GM23248 (cell line): Measurements from ENCODE around the gene NCBP3. TPM values are rescaled to one million over a fixed set of nuclear protein-coding genes. Genes with fewer than 3 reads are reported as not detected.

Experiments
- DNase-seq: peaks from one replicate; pipeline ENCODE4 v3.0.0-alpha.2; 2015
- H2AFZ ChIP-seq: fragments of 200-600 bp; sonication (generic); 2 replicates; pipeline ENCODE4 v1.6.1; 2016; ENCODE audit warnings: antibody characterized with exemption
- H3F3A ChIP-seq: fragments of 200-600 bp; sonication (generic); 2 replicates; pipeline ENCODE4 v1.6.1; 2016; ENCODE audit warnings: mild to moderate bottlenecking, antibody characterized with exemption, mixed run types; ENCODE audit not compliant: insufficient read depth
- H3K27ac ChIP-seq: fragments of 200-600 bp; sonication (generic); 2 replicates; pipeline ENCODE4 v1.5.1; 2016; ENCODE audit warnings: mild to moderate bottlenecking
- H3K27me3 ChIP-seq: fragments of 200-600 bp; sonication (generic); replicated peaks from 2 replicates; pipeline ENCODE4 v1.6.1; 2016; ENCODE audit warnings: mild to moderate bottlenecking; ENCODE audit not compliant: insufficient read depth
- H3K36me3 ChIP-seq: fragments of 200-600 bp; sonication (generic); 2 replicates; pipeline ENCODE4 v1.6.1; 2016; ENCODE audit warnings: low read depth, mild to moderate bottlenecking
- H3K4me1 ChIP-seq: fragments of 200-600 bp; sonication (generic); 2 replicates; pipeline ENCODE4 v1.6.1; 2016; ENCODE audit warnings: mild to moderate bottlenecking; ENCODE audit not compliant: insufficient read depth
- H3K4me2 ChIP-seq: fragments of 200-600 bp; sonication (generic); one replicate; pipeline ENCODE4 v1.6.1; 2016; ENCODE audit warnings: mild to moderate bottlenecking; ENCODE audit not compliant: unreplicated experiment
- H3K4me3 ChIP-seq: fragments of 200-600 bp; sonication (generic); 2 replicates; pipeline ENCODE4 v1.5.1; 2016; ENCODE audit warnings: mild to moderate bottlenecking
- H3K79me2 ChIP-seq: fragments of 200-600 bp; sonication (generic); 2 replicates; pipeline ENCODE4 v1.6.1; 2016; ENCODE audit warnings: mild to moderate bottlenecking; ENCODE audit not compliant: insufficient read depth
- H3K9ac ChIP-seq: fragments of 200-600 bp; sonication (generic); 2 replicates; pipeline ENCODE4 v1.6.1; 2016; ENCODE audit warnings: mild to moderate bottlenecking
- H3K9me2 ChIP-seq: fragments of 200-600 bp; sonication (generic); 2 replicates; pipeline ENCODE4 v1.6.1; 2016; ENCODE audit warnings: mixed run types, mild to moderate bottlenecking, moderate library complexity; ENCODE audit not compliant: insufficient read depth
- H3K9me3 ChIP-seq: fragments of 200-600 bp; sonication (generic); one replicate; pipeline ENCODE4 v1.6.1; 2017; ENCODE audit warnings: low read depth
- H4K20me1 ChIP-seq: fragments of 200-600 bp; sonication (generic); 2 replicates; pipeline ENCODE4 v1.6.0; 2016; ENCODE audit not compliant: insufficient read depth
- EZH2 ChIP-seq: fragments of 200-600 bp; sonication (generic); IDR thresholded peaks from 2 replicates; pipeline ENCODE4 v1.6.1; 2018; ENCODE audit warnings: antibody characterized with exemption, mild to moderate bottlenecking; ENCODE audit not compliant: insufficient read depth, poor library complexity, severe bottlenecking
- EZH2phosphoT487 ChIP-seq: fragments of 200-600 bp; sonication (generic); IDR thresholded peaks from 2 replicates; pipeline ENCODE4 v1.6.1; 2018; ENCODE audit warnings: antibody characterized with exemption, moderate library complexity, mild to moderate bottlenecking, low read depth; ENCODE audit not compliant: insufficient read depth
- WGBS, 2 experiments: methylation state at CpG; one replicate each; pipeline ENCODE4 v1.1.6; 2015 to 2017; ENCODE audit warnings: low lambda C conversion rate in 2 of 2, low coverage in 1 of 2; ENCODE audit errors: missing lambda C conversion rate in 2 of 2; 5-methylcytosine and 5-hydroxymethylcytosine counted together
- in situ Hi-C: fragments of 300-500 bp; cut with MboI; formaldehyde crosslinking; loops from 2 replicates; pipeline ENCODE4 v1.15.0; 2020
- polyA plus RNA-seq: library from polyadenylated mRNA; unstranded; fragments of >200 nt; fragmentation: Nextera tagmentation; extraction: Ambion mirVana; gene quantifications from 2 replicates; pipeline ENCODE4 v1.2.1, GENCODE V29; 2016
- total RNA-seq: library from RNA; depleted of rRNA; stranded (reverse); fragments of >200 nt; shearing (Covaris generic); gene quantifications from 2 replicates; pipeline ENCODE4 v1.2.3, GENCODE V29; 2014

The NCBP3 gene
- total and polyA plus RNA-seq, 2 experiments from 2014 or later, result 16.6 to 20.1 TPM

- Histone ChIP-seq H3K4me3 (no peak overlapping the region), H3K27ac (no peak overlapping the region), H3K36me3 (peaks cover 89% of the 10 kb centered on the region), H4K20me1 (no peaks in the 10 kb centered on the region), H3F3A (no peaks in the 10 kb centered on the region), H2AFZ (no peak overlapping the region), H3K27me3 (no peaks in the 10 kb centered on the region), H3K79me2 (no peaks in the 10 kb centered on the region), H3K9me3 (no peaks in the 10 kb centered on the region), H3K4me1 (no peaks in the 10 kb centered on the region), H3K4me2 (no peak overlapping the region), H3K9me2 (no peaks in the 10 kb centered on the region), H3K9ac (no peak overlapping the region)
- DNase-seq, result no peak
- in situ Hi-C loops, result no loop called here
- TF ChIP-seq EZH2 (no peak), EZH2phosphoT487 (no peak)
- WGBS, 2 experiments, result 96 to 98% methylated on average over 9 of the region's 9 CpGs
These were observed 24.9 kb downstream of the NCBP3 start for GRCh38 chr17:3821101-3821500.

GRCh38 chr17:3818786-3819185 is 27.3 kb downstream of the NCBP3 start:
- no peaks in the 10 kb centered on the region for H3K4me1 ChIP-seq
- no peak overlapping the region for H3K4me3 ChIP-seq
- H3F3A ChIP-seq, result no peaks in the 10 kb centered on the region
- peak; percentile 46 for DNase-seq
- in situ Hi-C loops, result loop anchor here (10.0 kb wide), 1 partner anchor 74 kb away; no protein-coding TSS in a partner anchor
- no peaks in the 10 kb centered on the region for H3K9me3 ChIP-seq
- peaks cover 87% of the 10 kb centered on the region for H3K36me3 ChIP-seq
- WGBS, 2 experiments, result 77 to 79% methylated on average over 6 of the region's 6 CpGs
- no peaks in the 10 kb centered on the region for H3K27me3 ChIP-seq
- no peak overlapping the region for H3K4me2 ChIP-seq
- TF ChIP-seq EZH2phosphoT487 (no peak), EZH2 (no peak)
- no peak overlapping the region for H2AFZ ChIP-seq
- H3K79me2 ChIP-seq, result no peaks in the 10 kb centered on the region
- no peaks in the 10 kb centered on the region for H3K9me2 ChIP-seq
- H3K27ac ChIP-seq, result no peak overlapping the region
- H3K9ac ChIP-seq, result no peak overlapping the region
- no peaks in the 10 kb centered on the region for H4K20me1 ChIP-seq

DNA sequence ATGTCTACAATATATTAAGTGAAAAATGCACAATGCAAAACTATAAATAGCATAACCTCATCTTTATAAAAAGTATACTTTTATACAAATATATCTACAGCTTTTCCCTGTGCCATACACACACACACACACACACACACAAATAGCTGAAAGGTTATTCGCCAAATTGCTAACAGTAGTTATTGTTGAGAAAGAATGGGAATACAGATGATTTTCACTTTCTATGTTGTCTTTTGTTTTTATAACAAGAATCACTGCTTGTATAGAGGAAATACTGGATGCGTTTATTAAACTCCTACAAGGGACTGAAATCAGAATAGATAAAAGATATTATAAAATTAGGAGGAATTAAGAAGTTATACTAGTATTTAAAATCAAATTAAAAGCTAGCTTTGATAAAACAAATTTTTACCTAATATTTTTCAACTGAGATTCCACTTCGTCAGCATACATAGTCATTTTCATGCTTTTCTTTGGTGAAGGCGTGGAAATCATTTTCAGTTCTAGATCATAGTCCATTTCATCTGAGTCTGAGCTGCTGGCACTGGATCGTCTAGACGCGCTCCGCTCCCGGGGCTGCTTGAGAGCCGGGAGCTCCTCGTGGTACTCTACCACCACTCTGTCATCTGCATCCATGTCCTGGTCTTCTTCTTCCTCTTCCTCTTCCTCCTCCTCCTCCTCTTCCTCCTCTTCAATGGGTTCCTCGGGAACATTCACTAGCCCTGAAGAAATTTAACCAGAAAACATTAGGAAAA is 28.0 kb downstream of the NCBP3 start:
- H3K9ac ChIP-seq, result no peak overlapping the region
- no peak for DNase-seq
- no peaks in the 10 kb centered on the region for H3K9me2 ChIP-seq
- H3K4me3 ChIP-seq, result no peak overlapping the region
- in situ Hi-C loops, result loop anchor here (10.0 kb wide), 1 partner anchor 73 kb away; no protein-coding TSS in a partner anchor
- no peaks in the 10 kb centered on the region for H3K4me1 ChIP-seq
- WGBS, 2 experiments, result 88 to 89% methylated on average over 12 of the region's 12 CpGs
- no peaks in the 10 kb centered on the region for H3K9me3 ChIP-seq
- TF ChIP-seq EZH2, result no peak
- no peak for TF ChIP-seq EZH2phosphoT487
- H3F3A ChIP-seq, result no peaks in the 10 kb centered on the region
- H2AFZ ChIP-seq, result no peak overlapping the region
- H3K36me3 ChIP-seq, result peaks cover 82% of the 10 kb centered on the region
- no peaks in the 10 kb centered on the region for H3K79me2 ChIP-seq
- no peaks in the 10 kb centered on the region for H4K20me1 ChIP-seq
- H3K4me2 ChIP-seq, result no peak overlapping the region
- no peak overlapping the region for H3K27ac ChIP-seq
- no peaks in the 10 kb centered on the region for H3K27me3 ChIP-seq

GRCh38 chr17:3815925-3816324 is 30.1 kb downstream of the NCBP3 start:
- no peak for DNase-seq
- Histone ChIP-seq H4K20me1 (no peaks in the 10 kb centered on the region), H3K27ac (no peak overlapping the region), H3K27me3 (no peaks in the 10 kb centered on the region), H3K9me3 (no peaks in the 10 kb centered on the region), H3K4me1 (no peaks in the 10 kb centered on the region), H3K9ac (no peak overlapping the region), H3K4me2 (no peak overlapping the region), H3K9me2 (no peaks in the 10 kb centered on the region), H3K36me3 (peaks cover 63% of the 10 kb centered on the region), H3F3A (no peaks in the 10 kb centered on the region), H3K4me3 (no peak overlapping the region), H3K79me2 (no peaks in the 10 kb centered on the region), H2AFZ (no peak overlapping the region)
- in situ Hi-C loops, result loop anchor here (10.0 kb wide), 1 partner anchor 71 kb away; no protein-coding TSS in a partner anchor
- TF ChIP-seq EZH2phosphoT487 (no peak), EZH2 (no peak)
- WGBS, 2 experiments, result 82 to 88% methylated on average over 7 of the region's 7 CpGs
